OCI-LY3 (cell line): ENCODE results near the gene ASPN.

Source experiments
- CTCF ChIP-seq: fragments of 200-600, 300-600 bp; sonication (generic); IDR thresholded peaks from 2 replicates; pipeline ENCODE4 v1.5.1; 2014; ENCODE audit warnings: antibody characterized with exemption, low read length, low read depth
- EZH2phosphoT487 ChIP-seq: fragments of 200-600 bp; shearing (Covaris generic); IDR thresholded peaks from 2 replicates; pipeline ENCODE4 v1.6.1; 2018; ENCODE audit warnings: antibody characterized with exemption, mixed run types, low read depth

- no peak for TF ChIP-seq CTCF
- TF ChIP-seq EZH2phosphoT487 = no peak
Observed at GRCh38 chr9:92468206-92468605, 14.1 kb downstream of the ASPN start.
